Fibroblast of gingiva (primary cell): ENCODE data around the gene KIF2A.

Experiments used
- DNase-seq: peaks from one replicate; pipeline ENCODE4 v3.0.0-alpha.2; 2011; ENCODE audit warnings: low read depth

Gene KIF2A

DNA sequence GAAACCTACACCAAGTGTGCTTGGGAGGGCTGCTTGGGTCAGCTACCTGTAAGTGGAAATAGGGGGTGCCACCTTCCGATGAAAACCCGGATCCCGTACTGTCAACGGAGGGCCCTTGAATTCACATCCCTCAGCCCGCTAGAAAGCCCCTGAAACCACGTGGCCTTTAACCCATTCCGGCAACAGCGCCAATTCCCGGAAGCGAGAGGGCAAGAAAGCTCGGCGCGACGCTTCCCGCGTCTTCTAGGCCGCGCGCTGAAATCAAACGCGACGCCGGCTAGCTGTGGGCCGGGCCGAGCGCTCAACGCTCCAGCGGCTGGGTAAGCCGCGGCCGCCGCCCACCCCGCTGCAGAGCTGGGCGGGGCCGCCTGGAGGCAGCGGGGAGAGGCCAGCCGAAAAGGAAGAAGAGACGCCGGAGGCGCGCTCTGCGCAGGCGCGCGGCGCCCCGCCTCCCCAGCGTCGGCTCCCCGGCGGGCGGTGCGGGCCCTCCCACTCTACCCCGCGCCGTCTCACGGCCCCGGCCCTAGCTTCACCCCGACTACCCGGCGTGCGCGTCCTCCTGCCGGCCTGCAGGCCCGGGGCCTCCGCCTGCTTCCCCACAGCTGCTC, at the start of gene KIF2A:
Gene KIF2A, plus strand, starts transcription at position 492 of the 608 bp plus-strand sequence. CDS start 267 bp downstream, outside the sequence.
- DNase-seq = peak; percentile 90

DNA sequence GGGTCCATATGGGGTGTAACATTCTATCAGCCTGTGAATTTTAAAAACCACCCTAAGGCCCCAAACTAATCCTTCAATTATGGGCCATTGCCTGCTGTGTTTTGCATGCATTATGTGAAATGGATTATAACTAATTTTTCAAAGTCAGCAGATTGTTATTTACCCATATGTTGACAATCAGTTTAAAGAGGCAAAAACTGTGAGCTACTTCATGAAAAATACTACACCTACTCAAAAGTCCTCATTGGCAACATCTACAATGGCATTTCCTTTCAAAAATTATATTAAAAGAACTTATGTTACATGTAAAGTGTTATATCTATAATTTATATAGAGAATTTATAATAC, 49.0 kb upstream of the KIF2A start:
- no peak for DNase-seq

DNA sequence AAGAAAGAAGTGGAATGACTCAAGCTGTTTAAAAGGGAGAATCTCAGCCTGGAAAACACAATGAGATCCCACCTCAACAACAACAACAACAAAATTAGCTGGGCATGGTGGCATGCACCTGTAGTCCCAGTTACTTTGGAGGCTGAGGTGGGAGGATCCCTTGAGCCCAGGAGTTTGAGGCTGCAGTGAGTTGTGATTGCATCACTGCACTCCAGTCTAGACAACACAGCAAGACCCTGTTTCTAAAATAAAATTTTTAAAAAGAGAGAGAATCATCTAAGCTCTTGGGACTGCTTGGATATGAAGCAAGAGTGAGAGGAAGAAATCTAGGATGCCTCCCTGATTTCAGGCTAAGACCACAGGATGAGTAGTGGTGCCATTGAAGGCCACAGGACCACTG, 47.4 kb upstream of the KIF2A start:
- no peak for DNase-seq

DNA sequence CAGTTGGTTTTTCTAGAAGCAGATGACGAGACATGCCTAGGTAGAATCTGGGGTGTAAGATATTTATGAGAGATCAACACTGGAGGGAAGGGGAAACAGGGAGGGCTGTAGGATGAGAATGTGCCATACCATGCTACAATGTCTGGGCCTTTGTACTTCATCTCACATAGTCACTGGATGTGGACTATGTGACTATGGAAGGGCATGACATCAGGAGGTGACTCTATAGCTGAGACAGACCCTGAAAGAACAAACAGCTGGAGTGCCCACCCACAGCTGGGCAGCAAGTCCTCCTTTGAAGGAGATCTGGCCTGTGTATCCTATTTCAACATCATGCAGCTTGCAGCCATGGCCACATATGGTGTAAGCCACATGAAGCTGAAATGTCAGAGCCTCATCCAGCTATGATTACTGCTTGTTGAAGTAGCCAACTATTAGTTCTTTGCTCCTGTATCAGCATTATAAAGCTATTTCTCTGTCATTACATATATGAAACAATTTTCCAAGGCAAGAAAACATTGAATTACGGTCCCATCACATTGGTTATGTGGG, 46.2 kb upstream of the KIF2A start:
- DNase-seq = peak; percentile 22

DNA sequence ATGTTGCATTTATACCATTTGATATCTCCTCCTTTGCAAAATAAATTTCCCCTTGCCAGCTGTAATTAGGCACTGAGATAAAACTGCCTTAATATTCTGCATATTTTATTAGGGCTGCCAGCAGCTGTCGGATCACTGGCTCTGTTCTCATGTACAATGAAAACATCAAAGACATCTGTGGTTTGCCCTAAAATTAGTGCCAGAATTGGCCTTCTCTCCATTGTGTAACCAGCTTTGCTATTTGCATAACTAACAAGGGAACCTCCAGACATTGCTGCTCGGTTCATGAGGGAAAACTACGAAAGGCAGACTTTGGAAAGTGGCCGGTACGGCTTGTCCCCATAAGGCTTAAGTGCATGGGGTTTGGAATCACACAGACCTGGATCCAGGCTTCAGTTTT, 45.5 kb upstream of the KIF2A start:
- DNase-seq = peak; percentile 28

DNA sequence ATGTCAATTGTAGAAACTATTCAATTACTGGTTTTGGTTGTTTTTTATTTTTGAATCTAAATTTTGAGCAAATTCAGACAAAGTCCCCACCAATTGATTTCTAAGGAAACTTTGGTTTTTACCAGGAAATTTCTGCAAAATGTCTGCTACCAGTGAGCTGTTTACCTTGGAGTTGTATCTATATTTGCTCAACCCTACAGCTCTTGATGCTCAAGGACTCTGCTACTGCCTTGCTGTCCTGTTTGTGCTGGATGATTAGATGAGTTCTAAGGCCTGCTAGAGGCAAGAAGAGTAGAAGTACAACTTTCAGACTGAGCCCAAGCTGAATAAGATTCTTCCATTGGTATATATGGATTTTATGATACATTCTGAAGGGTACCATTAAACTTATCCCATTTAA, 42.6 kb upstream of the KIF2A start:
- DNase-seq = no peak

DNA sequence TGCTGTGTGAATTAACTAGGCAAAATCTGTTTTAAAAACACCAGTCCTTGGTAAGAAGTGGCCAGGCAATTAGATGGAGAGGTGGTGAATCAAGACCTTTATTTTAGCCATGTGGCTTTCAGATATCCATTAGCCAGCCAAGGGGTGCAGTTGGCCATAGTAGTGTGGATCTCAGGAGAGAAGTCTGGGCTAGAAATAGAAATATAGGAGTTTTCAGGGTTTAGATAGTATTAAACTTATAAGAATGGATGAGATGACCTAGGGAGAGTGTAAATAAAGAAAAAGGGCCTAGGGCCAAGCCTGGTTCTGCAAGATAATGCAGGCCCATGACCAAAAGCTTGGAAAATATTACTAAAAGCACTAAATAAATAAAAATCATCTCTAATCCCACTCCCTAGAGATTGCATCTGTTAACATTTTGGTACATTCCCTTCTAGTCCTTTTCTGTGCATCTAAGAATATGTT, 40.3 kb upstream of the KIF2A start:
- DNase-seq = no peak

DNA sequence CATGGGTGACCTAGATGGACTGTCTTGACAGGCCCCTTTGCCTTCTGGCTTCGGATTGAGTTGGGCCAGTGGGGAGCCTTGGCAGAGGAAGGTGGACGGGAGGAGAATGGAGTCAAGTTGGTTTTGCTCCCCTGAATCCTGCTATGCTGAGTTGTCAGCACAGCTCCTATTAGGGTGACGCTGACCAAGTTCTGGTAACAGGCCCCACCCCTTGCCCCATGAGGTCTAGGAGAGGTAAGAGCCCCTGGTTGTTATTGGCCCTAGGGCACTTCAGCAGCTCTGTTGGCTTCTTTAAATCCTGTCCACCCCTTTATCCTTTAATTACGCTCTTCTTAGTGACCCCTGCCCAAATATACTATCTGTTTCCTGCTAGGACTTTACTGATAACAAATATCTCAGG, 39.4 kb upstream of the KIF2A start:
- no peak for DNase-seq

DNA sequence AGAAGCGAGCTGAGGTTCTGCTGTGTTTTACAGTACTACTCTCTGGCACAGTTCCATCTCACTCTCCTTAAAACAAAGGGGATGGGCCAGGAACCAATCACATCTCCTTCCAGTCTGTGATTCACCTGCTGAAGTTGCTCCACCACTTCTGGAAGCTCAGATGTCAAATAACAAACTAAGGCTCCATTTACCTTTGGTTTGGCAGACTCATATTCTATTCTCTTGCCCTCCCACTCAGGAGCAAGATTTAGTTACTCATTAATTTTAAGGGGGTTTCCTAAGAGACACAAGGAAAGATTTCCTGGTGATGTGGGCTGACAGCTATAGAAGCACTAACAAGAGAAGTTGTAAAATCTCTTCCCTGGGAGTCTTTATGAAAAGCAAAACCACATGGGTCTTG, 37.8 kb upstream of the KIF2A start:
- no peak for DNase-seq

DNA sequence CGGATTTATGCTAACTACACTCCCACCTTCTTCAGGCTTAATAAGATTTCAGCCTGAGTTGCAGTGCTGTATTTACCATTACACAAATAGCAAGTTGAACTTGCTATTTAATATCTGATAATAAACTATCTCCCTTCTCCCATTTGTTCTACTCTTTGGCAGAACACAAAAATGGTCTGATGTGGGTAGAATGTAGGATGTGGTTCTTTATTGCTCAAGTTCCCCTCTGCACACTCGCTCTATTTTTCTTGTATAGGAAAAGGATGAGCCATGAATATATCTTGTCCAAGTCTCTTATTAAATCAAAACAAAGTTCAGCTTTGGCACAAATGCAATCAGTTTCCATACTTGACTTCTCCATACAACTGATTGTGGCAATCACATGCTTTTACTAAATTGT, 37.2 kb upstream of the KIF2A start:
- no peak for DNase-seq

DNA sequence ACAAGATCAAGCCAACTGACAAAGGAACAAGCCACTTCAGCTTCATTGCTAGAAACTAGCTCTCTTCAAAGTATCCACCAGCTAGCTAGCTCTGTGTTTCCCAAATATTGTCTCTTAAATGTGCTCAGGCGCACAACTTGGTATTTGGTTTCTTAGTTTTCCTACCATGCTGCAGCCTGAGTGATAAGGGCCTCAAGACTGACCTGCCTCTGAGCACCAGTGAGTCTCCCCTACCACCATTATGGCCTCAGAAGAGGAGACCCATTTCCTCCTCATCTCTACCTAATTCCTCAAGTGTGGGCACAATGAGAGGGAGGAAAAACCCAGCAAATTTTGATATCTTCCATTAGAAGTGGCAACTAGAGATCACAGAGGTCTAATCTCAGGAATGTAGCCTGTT, 34.6 kb upstream of the KIF2A start:
- no peak for DNase-seq

DNA sequence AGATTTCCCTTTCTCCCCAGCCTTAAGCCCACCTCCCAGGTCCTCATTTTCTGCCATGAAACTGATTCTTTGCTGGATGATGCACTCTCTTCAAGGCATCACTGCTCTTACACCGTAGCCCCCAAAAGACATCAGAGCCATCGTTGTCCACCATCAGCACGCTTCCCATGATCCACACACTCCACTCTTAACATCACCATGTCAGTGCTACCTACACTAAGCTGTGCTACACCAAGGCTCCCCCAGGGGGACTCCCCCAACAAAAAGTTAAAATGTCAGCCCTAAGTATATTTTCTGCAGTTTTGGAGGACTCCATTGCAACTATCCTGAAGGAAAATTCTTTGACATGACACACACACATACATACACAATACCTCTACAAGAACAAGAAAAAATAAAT, 34.1 kb upstream of the KIF2A start:
- DNase-seq = no peak

DNA sequence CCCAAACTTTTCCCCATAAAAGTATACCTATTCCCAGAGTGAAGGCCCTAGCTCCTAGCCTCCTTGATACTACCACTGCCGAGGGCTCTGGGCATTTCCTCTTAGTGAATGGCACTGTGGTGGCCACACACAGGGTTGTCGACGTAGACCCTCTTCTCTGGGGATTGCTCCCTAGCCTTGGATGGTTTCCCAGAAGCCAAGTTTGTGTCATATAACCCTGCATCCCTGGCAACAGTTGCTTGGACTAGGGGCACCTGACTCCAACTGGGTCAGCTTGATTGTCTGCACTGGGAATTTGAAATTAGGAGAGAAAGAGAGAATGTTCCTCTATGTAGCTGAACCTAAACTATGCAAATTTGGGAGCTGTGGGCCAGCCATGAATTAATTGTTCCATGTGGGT, 32.3 kb upstream of the KIF2A start:
- no peak for DNase-seq

DNA sequence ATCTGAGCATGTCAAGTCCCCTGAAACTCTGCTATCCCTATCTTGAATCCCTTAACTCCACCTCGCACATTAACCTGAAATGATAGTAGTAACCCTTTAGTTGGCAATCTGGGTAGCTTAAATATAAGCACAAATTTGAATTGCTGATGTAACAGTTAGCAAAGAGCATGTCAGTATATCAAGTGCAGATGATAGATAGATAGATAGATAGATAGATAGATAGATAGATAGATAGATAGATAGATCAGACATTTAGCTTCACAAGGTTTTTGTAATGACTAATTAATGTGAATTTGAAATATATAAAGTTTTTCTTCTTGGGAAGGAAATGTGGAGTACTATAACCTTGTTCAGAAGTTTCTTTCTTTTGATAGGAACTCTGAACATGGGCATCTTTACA, 30.4 kb upstream of the KIF2A start:
- DNase-seq = no peak

DNA sequence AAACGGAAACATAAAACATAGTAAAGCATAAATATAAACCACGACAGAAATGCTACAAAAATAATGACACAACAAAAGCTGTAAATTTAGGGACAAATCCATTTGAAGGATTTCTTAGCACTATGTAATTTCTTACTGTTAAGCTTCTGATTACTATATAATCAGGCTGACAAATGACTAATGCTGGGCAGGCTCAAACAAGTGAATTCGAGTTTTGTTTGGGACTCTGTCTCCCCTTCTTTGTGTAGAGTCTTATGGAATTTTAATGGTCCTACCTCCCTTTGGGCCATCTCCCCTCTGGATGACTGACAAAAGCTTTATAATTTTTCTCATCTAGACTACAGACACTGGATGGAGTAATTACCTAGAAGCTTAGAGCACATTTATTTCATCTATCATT, 24.6 kb upstream of the KIF2A start:
- no peak for DNase-seq

DNA sequence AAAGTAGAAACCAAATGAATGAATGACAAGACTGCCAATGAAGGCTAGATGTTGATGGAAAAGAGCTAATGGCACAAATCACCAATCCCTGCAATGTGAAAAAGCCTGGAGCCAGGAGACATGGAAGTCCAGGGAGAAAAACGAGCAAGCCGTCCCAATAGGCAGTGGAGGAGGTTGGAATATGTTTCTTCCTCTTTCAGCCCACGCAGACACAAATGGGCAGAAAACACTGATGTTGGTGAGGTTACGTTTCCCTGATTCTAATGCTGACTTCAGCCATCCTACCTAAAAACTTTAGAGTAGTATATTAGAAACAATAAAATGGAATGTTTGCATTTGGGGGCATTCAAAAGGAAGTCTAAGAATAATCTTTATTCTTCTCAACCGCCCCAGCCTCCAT, 23.9 kb upstream of the KIF2A start:
- no peak for DNase-seq

DNA sequence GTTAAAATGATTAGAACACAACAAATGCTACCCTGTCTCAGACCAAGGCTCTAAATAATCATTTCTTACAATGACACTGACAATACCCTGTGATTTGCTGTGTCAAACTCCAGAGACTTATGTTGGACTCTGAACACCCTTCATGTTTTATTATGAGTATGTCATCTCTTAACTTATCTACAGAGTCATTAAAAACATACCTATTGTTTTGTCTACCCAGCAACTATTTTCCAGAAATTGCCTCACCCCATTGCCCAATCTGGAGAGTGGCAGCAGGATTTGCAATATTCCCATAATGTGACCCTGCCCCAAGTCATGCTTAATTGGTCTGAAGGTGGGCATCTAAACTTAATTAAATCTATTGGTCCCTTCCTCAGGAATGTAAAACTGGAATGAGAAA, 23.0 kb upstream of the KIF2A start:
- no peak for DNase-seq

DNA sequence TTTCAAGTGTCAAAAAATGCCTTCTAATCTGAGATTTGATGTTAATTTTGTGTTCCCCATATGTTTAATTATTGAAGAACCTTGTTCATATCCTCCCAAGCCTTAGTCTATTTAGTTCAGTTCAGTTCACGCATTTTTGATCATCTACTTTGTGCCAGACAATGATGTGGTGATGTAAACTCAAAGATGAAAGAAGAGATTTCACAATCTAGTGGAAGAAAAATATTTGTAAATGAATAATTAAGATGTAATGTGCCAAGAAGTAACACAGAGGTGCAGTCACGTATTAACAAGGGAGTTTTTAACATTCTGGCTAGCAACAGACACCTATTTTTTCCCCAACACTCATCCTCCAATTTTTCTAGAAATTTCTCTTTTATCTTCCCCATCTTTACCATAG, 22.1 kb upstream of the KIF2A start:
- no peak for DNase-seq

DNA sequence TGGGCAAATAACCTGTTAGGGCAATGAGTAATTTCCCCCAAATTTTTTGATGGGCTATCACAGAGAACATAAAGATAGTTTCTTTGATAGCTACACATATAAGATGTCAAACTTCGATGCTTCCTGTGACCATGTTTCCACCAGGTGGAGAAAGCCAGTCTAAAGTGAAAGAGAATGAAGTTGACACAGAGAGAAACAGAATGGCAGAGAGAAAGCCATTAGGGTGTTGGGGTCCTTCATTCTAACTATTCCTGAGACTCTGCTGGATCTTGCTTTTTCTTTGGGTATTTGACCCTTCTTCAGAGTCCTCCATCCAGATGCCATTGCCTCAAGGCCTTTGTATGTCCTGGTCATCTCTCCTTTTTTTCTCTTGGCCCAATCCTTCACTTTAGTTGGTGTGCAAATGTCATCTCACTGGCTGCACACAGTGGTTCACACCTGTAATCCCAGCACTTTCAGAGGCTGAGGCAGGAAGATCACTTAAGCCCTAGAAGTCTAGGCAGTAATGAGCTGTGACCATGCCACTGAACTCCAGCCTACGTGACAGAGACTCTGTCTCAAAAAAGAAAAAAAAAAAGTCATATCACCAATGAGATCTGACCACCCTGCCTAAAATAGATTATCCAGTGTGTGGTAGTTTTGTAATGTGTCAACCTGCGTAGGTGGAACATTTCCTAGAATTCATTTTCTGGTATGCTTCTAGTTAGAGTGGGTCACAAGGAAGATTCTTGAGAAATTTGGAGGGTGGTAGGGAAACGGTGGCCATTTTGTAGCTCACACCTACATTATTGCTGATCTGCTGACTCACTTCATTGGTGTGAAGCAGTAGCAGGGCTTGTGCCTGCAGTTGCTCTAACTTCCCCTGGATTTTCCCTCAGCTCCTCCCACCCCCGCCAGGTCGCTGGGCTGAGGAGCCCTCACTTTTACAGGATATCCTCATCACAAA, 20.8 kb upstream of the KIF2A start:
- DNase-seq = no peak

DNA sequence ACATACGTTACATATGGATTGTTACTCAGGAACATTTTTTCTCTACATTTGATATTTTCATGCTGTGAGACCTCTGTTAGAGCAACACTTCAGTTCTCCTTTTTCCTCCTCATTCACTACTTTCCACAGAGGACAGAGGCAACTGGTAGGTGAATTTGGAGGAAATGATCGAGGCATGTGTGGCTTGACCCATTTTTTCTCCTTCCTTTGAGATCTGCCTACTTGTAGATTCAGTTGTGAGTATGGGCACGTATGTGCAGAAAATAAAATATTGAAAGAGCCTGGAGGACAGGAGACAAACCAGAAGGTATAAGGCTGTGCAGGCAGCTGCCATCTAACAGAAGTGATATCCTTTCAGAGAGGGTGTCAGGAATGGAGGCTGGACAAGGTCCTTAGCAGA, 19.2 kb upstream of the KIF2A start:
- no peak for DNase-seq

DNA sequence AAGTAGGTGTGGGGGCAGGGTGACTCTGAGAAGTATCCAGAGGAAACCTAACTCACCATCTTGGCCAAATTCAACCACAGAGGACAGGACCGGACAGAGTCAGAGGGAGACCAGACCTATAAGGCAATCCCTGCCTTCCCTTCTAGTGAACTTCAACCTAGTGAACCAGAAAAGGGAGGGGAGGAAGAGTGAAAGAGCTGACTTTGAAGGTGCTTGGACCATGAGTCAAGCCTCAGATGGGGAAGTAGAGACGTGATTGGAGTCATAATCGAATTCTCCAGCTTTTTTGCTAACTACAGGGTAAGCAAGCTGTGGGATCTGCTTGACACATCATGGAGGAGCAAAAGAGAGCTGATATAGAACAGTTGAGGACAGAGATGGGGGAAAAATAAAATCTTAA, 18.8 kb upstream of the KIF2A start:
- DNase-seq = no peak

DNA sequence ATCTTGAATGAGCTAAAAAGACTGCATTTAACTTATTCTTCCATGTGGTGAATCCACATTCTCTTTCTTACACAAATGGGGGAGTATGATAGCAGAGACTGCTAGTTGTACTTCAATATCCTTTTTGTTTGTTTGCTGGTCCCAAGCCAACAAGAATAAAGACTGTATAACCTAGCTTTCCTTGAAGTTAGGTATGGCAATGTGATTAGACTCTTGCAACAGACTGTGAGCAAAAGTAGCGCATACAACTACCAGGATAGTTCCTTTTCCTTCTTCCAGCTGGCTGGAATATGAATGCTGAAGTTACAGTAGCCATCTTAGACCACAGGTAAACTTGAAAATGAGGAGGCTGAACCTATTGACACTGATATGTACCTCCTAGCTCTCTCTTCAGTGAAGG, 17.9 kb upstream of the KIF2A start:
- DNase-seq = no peak

DNA sequence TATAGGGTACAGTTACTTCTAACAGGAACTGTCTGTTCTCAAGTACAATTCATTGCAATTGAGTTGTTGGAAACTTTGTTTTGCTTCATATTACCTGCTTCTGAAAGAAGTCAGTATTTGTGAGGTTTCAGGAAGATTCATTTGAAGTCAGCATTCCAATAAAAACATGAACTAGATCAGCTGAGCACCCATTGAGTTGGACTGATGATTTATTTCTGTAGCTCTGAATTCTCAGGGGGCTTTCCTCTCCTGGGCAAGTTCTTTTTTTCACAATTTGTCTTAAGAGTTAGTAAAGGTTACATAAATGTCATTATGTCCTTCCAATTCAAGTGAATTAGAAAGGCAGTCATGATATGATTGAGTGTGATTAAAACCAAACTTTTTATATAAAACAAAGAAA, 16.2 kb upstream of the KIF2A start:
- DNase-seq = no peak
